ENCODE results near the gene ABO. TPM values are rescaled to one million over a fixed set of nuclear protein-coding genes. Genes with fewer than 3 reads are reported as not detected.

The ABO gene
- total RNA-seq: 10 to 100 TPM in 2 of 4 donors, 1 to 10 TPM in 2; 2.6 to 17.9 (median 7.9) TPM

DNA sequence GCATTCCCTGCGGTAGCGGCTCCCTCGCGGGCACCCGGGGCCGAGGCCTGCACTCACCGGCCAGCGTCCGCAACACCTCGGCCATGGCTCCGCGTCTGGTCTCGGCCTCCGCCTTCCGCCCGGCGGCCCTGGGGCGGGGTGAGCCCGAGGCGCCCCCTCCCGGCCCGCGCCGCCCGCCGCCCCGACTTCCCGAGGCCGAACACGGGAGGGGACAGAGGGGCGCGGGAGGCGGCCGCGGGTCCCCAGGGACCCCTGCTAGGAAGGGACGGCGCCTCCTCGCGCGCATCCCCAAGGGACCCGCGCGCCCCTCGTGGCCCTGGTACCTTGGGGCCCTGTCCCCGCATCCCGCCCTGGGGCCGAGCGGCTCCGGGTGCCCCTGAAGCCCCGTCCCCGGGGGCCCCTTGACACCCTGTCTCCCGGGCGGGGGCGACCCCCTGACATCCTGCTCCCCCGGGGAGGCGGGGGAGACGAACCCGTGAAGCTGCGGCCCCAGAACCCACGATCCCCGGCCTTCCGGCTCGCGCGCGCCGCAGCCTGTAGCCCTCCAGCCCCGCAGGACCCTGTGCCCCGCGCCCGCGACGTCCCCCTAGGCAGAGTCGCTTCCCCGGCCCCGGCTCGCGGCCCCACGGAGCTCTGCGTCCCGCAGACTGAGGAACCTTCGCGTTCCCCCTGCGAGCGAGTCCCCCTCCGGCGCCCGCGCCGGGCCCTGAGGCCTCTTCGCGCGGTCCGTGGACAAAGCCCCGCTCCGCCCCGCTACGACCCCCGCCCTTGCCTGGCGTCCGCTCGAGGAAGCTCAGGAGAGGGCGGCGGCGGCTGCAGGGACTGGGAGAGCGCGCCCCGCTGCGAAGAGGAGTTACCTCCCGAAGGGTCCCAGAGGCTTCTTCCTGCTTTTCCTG lies at the start of gene ABO:
TSS of gene ABO (minus strand) at position 97 of the 896 bp plus-strand sequence.
- H3K4me3 ChIP-seq: peak within 1 kb of the TSS; percentile 54
- H3K36me3 ChIP-seq: no peaks in the 10 kb centered on the region
- peaks cover 16% of the 10 kb centered on the region for H3K4me1 ChIP-seq
- H3K27me3 ChIP-seq: peaks cover 57% of the 10 kb centered on the region
- H3K27ac ChIP-seq: peak within 1 kb of the TSS; percentile 53
- peak in 1 of 2 donors; percentile 70 for DNase-seq (ENCODE audit: low spot score in 2 of 2)
- TF ChIP-seq, protein P1, sequence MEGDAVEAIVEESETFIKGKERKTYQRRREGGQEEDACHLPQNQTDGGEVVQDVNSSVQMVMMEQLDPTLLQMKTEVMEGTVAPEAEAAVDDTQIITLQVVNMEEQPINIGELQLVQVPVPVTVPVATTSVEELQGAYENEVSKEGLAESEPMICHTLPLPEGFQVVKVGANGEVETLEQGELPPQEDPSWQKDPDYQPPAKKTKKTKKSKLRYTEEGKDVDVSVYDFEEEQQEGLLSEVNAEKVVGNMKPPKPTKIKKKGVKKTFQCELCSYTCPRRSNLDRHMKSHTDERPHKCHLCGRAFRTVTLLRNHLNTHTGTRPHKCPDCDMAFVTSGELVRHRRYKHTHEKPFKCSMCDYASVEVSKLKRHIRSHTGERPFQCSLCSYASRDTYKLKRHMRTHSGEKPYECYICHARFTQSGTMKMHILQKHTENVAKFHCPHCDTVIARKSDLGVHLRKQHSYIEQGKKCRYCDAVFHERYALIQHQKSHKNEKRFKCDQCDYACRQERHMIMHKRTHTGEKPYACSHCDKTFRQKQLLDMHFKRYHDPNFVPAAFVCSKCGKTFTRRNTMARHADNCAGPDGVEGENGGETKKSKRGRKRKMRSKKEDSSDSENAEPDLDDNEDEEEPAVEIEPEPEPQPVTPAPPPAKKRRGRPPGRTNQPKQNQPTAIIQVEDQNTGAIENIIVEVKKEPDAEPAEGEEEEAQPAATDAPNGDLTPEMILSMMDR (IDR thresholded peaks at IDR 0.05): peak in 1 of 2 donors; percentile 25
- TF ChIP-seq POLR2AphosphoS5 (IDR thresholded peaks at IDR 0.05): no peak
- no peaks in the 10 kb centered on the region for H3K9me3 ChIP-seq
- WGBS: 0% methylated on average over 11 of the region's 110 CpGs

DNA sequence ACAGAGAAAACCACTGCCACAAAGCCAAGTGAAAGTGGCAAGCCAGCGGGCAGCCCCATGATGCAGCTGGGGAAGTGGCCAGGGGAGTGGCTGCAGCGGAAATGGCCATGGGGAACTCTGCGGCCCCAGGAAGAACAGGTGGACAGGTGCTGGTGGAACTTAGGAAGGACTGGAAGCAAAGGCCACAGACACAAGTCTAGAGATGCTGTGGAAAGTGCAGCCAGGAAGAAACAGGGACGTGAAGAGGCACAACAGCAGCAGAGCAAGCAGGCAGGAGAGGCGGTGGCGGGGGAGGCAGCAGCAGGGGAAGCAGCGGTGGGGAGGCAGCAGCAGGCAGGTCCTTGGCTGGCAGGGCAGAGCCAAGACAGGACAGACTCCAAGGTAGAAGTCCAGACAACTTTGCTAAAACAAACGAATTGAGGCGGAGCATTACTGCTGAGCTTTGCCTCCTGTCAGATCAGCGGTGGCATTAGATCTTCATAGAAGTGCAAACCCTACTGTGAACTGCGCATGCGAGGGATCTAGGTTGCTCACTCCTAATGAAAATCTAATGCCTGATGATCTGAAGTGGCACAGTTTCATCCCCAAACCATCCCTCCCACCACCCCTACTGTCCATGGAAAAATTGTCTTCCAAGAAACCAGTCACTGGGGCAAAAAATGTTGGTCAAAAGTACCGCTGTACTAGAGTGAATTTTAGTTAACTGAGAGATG lies 49.1 kb upstream of the ABO start:
- peak in 1 of 2 donors; percentile 61 for DNase-seq (ENCODE audit: low spot score in 2 of 2)
- WGBS: 91% methylated on average over 13 of the region's 13 CpGs
- Histone ChIP-seq H3K27me3 (no peaks in the 10 kb centered on the region), H3K9me3 (no peaks in the 10 kb centered on the region), H3K4me1 (no peaks in the 10 kb centered on the region), H3K36me3 (no peaks in the 10 kb centered on the region), H3K4me3 (no peak overlapping the region), H3K27ac (no peak overlapping the region)
- no peak for TF ChIP-seq POLR2AphosphoS5 (IDR thresholded peaks at IDR 0.05)
- no peak for TF ChIP-seq EP300 (IDR thresholded peaks at IDR 0.05)
- TF ChIP-seq POLR2A (IDR thresholded peaks at IDR 0.05): no peak
- TF ChIP-seq, protein P1 (IDR thresholded peaks at IDR 0.05): no peak

DNA sequence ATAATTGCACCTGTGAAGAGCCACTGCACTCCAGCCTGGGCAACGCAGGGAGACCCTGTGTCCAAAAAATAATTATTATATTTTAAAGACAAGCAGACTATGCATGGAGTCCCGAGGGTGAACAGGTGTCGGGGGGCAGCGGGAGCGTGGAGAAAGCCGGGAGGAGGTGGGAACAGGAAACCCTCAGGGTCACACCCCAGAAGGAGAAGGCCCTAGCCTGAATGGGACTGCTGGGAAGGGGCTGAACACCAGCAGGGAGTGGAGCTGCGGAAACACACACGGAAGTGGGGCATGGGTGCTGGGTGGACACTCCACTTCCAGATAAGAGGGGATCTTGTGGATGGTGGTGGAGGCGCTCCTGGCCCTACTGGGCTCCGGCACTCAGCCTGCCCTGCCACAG lies 48.2 kb upstream of the ABO start:
- peak; percentile 37 to 50 for DNase-seq (ENCODE audit: low spot score in 2 of 2)
- Histone ChIP-seq H3K9me3 (no peaks in the 10 kb centered on the region), H3K4me3 (no peak overlapping the region), H3K27me3 (no peaks in the 10 kb centered on the region), H3K27ac (no peak overlapping the region), H3K4me1 (no peaks in the 10 kb centered on the region), H3K36me3 (no peaks in the 10 kb centered on the region)
- WGBS: 84% methylated on average over 10 of the region's 10 CpGs
- TF ChIP-seq, protein P1 (IDR thresholded peaks at IDR 0.05): no peak
- no peak for TF ChIP-seq POLR2A (IDR thresholded peaks at IDR 0.05)
- TF ChIP-seq EP300 (IDR thresholded peaks at IDR 0.05): no peak
- no peak for TF ChIP-seq POLR2AphosphoS5 (IDR thresholded peaks at IDR 0.05)

DNA sequence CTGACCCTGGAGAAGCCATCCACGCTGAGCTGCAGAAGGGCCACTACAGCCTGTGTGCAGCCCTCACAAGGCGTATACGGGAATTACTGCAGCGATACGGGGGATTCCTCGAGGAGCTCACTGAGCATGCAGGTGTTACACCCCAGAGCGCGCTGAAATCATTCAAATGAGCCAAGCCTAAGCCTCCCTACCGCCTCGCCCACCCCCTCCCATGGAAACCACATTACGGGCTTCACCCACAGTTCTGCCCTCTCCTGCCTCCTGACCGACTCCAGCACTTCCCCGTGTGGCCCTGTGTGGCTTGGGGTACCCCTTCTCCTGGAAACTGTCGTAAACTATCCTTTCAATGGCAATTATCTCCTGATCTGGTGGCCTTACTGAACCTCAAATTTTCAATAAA lies 47.7 kb upstream of the ABO start:
- no peaks in the 10 kb centered on the region for H3K9me3 ChIP-seq
- H3K4me1 ChIP-seq: no peaks in the 10 kb centered on the region
- TF ChIP-seq POLR2A (IDR thresholded peaks at IDR 0.05) (no peak), EP300 (IDR thresholded peaks at IDR 0.05) (no peak), POLR2AphosphoS5 (IDR thresholded peaks at IDR 0.05) (no peak)
- TF ChIP-seq, protein P1 (IDR thresholded peaks at IDR 0.05): no peak
- no peaks in the 10 kb centered on the region for H3K27me3 ChIP-seq
- no peak overlapping the region for H3K4me3 ChIP-seq
- no peak overlapping the region for H3K27ac ChIP-seq
- no peaks in the 10 kb centered on the region for H3K36me3 ChIP-seq
- WGBS: 79% methylated on average over 14 of the region's 14 CpGs
- peak; percentile 23 to 25 for DNase-seq (ENCODE audit: low spot score in 2 of 2)

DNA sequence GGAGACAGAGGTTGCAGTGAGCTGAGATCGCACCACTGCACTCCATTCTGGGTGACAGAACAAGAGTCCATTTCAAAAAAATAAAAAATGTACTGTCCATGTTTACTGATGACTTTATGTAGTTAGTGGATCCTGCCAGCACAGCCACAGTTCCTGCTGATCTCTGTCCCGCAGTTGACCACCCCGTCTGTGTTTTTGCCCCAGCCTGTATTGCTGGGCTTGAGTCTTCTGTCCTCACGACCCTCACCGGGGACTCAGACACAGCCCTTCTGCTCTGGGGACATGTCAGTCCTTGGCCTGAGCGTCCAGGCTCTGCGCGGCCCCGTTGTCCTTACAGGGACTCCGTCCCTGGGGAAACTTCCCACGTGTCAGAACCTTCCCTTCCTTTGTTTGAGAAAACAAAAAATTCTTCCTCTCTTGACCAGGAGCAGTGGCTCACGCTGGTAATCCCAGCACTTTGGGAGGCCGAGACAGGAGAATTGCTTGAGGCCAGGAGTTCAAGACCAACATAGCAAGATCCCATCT lies 46.5 kb upstream of the ABO start:
- peak in 1 of 2 donors; percentile 43 for DNase-seq (ENCODE audit: low spot score in 2 of 2)
- Histone ChIP-seq H3K4me1 (no peaks in the 10 kb centered on the region), H3K4me3 (no peak overlapping the region), H3K9me3 (no peaks in the 10 kb centered on the region), H3K27ac (no peak overlapping the region), H3K36me3 (no peaks in the 10 kb centered on the region), H3K27me3 (no peaks in the 10 kb centered on the region)
- 76% methylated on average over 13 of the region's 13 CpGs for WGBS
- TF ChIP-seq POLR2AphosphoS5 (IDR thresholded peaks at IDR 0.05): no peak
- TF ChIP-seq, protein P1 (IDR thresholded peaks at IDR 0.05): no peak
- TF ChIP-seq EP300 (IDR thresholded peaks at IDR 0.05): no peak

All from suprapubic skin (tissue), 4 donors.